ENCODE measurements around the gene PTBP2.

Gene PTBP2

GRCh38 chr1:96763514-96763913, 41.9 kb downstream of the PTBP2 start:
- Histone ChIP-seq H3K9me3 (ENCODE audit: insufficient read depth, low read length) (no peaks in the 10 kb centered on the region), H3K4me3 (ENCODE audit: insufficient read depth, low read length, poor library complexity, severe bottlenecking) (no peak overlapping the region), H3K27me3 (ENCODE audit: low read length) (no peaks in the 10 kb centered on the region), H3K9me2 (replicated peaks; ENCODE audit: insufficient read depth, low read length) (no peaks in the 10 kb centered on the region), H3K4me2 (ENCODE audit: low read depth, low read length, poor library complexity, severe bottlenecking) (no peak overlapping the region), H3K36me3 (ENCODE audit: low read length) (peaks cover 19% of the 10 kb centered on the region; the same call in 1 of the 2 replicates), H3K27ac (ENCODE audit: low read depth, low read length) (no peak overlapping the region), H2AFZ (ENCODE audit: low read depth, low read length, severe bottlenecking) (no peak overlapping the region), H3K9ac (ENCODE audit: low read length) (no peak overlapping the region), H3K79me2 (ENCODE audit: insufficient read depth, low read length) (peaks cover 48% of the 10 kb centered on the region), H4K20me1 (ENCODE audit: low read depth, low read length) (peaks cover 8% of the 10 kb centered on the region; the same call in 1 of the 2 replicates), H3F3A (ENCODE audit: insufficient read depth) (0 out of 2 replicates have a peak, but pooled peaks cover 7% of the 10 kb centered on the region)
- TF ChIP-seq EZH2phosphoT487 (conservative IDR thresholded peaks at IDR 0.05; ENCODE audit: low read length) (no peak), CTCF (IDR thresholded peaks at IDR 0.05; ENCODE audit: insufficient read depth, low read length, poor library complexity, severe bottlenecking) (no peak)

- Histone ChIP-seq H3K9ac (ENCODE audit: low read length) (no peak overlapping the region), H4K20me1 (ENCODE audit: low read depth, low read length) (peaks cover 14% of the 10 kb centered on the region), H2AFZ (ENCODE audit: low read depth, low read length, severe bottlenecking) (no peak overlapping the region), H3K9me3 (ENCODE audit: insufficient read depth, low read length) (no peaks in the 10 kb centered on the region), H3K9me2 (replicated peaks; ENCODE audit: insufficient read depth, low read length) (no peaks in the 10 kb centered on the region), H3K27ac (ENCODE audit: low read depth, low read length) (no peak overlapping the region), H3K27me3 (ENCODE audit: low read length) (no peaks in the 10 kb centered on the region), H3F3A (ENCODE audit: insufficient read depth) (0 out of 2 replicates have a peak, but pooled peaks cover 10% of the 10 kb centered on the region), H3K4me2 (ENCODE audit: low read depth, low read length, poor library complexity, severe bottlenecking) (no peak overlapping the region), H3K79me2 (ENCODE audit: insufficient read depth, low read length) (peaks cover 55% of the 10 kb centered on the region), H3K4me3 (ENCODE audit: insufficient read depth, low read length, poor library complexity, severe bottlenecking) (no peak overlapping the region), H3K36me3 (ENCODE audit: low read length) (peaks cover 13% of the 10 kb centered on the region; the same call in 1 of the 2 replicates)
- TF ChIP-seq EZH2phosphoT487 (conservative IDR thresholded peaks at IDR 0.05; ENCODE audit: low read length): no peak
- no peak for TF ChIP-seq CTCF (IDR thresholded peaks at IDR 0.05; ENCODE audit: insufficient read depth, low read length, poor library complexity, severe bottlenecking)
Observed at GRCh38 chr1:96764469-96764868, 42.9 kb downstream of the PTBP2 start.

GRCh38 chr1:96771847-96772246, 50.3 kb downstream of the PTBP2 start:
- Histone ChIP-seq H3K36me3 (ENCODE audit: low read length) (peaks cover 34% of the 10 kb centered on the region), H2AFZ (ENCODE audit: low read depth, low read length, severe bottlenecking) (no peak overlapping the region), H3K27ac (ENCODE audit: low read depth, low read length) (no peak overlapping the region), H3K4me2 (ENCODE audit: low read depth, low read length, poor library complexity, severe bottlenecking) (no peak overlapping the region), H3K27me3 (ENCODE audit: low read length) (no peaks in the 10 kb centered on the region), H3K9me3 (ENCODE audit: insufficient read depth, low read length) (no peaks in the 10 kb centered on the region), H3K9me2 (replicated peaks; ENCODE audit: insufficient read depth, low read length) (no peaks in the 10 kb centered on the region), H4K20me1 (ENCODE audit: low read depth, low read length) (peaks cover 27% of the 10 kb centered on the region), H3F3A (ENCODE audit: insufficient read depth) (0 out of 2 replicates have a peak, but pooled peaks cover 6% of the 10 kb centered on the region), H3K4me3 (ENCODE audit: insufficient read depth, low read length, poor library complexity, severe bottlenecking) (no peak overlapping the region), H3K9ac (ENCODE audit: low read length) (no peak overlapping the region), H3K79me2 (ENCODE audit: insufficient read depth, low read length) (peaks cover 29% of the 10 kb centered on the region)
- TF ChIP-seq CTCF (IDR thresholded peaks at IDR 0.05; ENCODE audit: insufficient read depth, low read length, poor library complexity, severe bottlenecking) (no peak), EZH2phosphoT487 (conservative IDR thresholded peaks at IDR 0.05; ENCODE audit: low read length) (no peak)
